DMS114 treated with DMSO at 0.1 percent for 48 hours (cell line): ENCODE measurements around the gene MAPT.
A peak's percentile ranks its signal among the peaks of the same experiment; 100 is the strongest.

ENCODE experiments used
- DNase-seq: peaks from one replicate; lab custom pipeline; 2025; ENCODE audit not compliant: unreplicated experiment; lab: John Stamatoyannopoulos, UW

MAPT gene

DNA sequence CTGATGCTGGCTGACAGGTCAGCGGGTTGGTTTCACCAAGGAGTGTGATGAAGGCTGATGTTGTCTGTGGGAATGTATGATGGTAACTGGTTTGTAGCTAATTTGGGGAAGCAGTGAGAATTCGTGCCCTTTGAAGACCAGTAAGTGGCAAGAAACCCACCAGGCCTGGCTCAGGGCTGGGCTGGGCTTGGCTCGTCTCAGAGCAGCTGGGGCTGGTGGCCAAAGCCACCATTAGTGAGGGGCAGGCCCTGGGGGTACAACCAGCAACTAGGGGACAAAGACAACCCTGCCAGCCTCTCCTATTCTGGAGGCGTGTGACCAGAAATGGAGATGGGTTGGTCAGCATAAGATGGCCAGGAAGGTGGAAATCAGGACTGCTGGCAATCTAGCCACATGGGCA lies 91.7 kb downstream of the MAPT start:
- no peak for DNase-seq

- no peak for DNase-seq
Observed at GRCh38 chr17:45987706-45988105, 93.4 kb downstream of the MAPT start.

- no peak for DNase-seq
Observed at GRCh38 chr17:45989759-45990158, 95.4 kb downstream of the MAPT start.

DNA sequence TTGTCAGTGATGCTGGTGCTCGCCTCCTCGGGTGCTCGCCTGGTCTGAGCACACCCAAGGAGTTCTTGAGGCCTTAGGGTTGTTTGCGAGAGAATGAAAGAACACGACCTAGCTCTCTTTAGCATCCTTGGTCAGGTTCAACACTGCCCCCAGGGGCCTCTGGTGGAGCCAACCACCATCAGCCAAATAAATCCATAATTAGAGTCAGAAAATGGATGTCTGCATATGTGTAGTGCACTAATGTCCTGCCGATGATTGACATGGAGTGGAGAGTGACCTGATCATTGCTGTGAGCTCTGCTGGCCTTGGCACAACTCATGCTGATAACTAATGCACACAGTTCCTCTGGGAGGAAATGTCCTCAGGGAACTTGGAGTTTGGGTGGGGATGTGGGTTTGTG lies 96.5 kb downstream of the MAPT start:
- no peak for DNase-seq

DNA sequence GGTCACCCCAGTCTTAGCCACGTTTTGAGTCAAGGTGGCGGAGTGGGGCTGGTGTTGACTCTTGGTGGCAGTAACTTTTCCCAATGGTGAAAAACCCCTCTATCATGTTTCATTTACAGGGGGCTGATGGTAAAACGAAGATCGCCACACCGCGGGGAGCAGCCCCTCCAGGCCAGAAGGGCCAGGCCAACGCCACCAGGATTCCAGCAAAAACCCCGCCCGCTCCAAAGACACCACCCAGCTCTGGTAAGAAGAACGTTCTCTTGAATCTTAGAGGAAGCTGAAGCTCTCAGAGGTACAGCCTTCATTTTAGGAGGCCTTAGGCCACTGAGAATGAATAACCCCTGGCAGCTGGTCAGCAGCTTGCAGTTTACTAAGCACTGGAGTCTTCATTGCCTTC lies 97.0 kb downstream of the MAPT start:
- DNase-seq = no peak

GRCh38 chr17:45992175-45992574 lies 97.8 kb downstream of the MAPT start:
- no peak for DNase-seq

- no peak for DNase-seq
Observed at GRCh38 chr17:45992904-45993303, 98.5 kb downstream of the MAPT start.

- no peak for DNase-seq
Observed at GRCh38 chr17:45993962-45994627, 99.7 kb downstream of the MAPT start.

DNA sequence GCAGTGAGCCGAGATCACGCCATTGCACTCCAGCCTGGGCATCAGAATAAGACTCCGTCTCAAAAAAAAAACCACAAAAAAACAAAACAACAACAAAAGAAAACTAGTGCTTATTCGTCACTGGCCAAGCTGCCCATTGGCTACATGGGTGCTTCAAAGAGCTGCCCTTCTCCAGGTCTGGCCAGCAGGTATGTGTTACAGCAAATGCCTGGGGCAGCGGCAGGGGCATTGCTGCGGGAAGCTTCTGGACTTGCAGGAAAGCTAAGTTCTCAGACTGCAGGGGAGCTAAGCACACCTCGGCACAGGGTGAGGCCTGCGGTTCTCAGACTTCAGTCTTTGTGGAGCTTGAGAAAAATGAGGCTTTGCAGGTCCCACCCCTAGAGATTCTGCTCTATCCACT lies 100.6 kb downstream of the MAPT start:
- DNase-seq = no peak

GRCh38 chr17:45995627-45996270 lies 101.4 kb downstream of the MAPT start:
- DNase-seq = no peak

- no peak for DNase-seq
Observed at GRCh38 chr17:45996282-45996937, 102.1 kb downstream of the MAPT start.

DNA sequence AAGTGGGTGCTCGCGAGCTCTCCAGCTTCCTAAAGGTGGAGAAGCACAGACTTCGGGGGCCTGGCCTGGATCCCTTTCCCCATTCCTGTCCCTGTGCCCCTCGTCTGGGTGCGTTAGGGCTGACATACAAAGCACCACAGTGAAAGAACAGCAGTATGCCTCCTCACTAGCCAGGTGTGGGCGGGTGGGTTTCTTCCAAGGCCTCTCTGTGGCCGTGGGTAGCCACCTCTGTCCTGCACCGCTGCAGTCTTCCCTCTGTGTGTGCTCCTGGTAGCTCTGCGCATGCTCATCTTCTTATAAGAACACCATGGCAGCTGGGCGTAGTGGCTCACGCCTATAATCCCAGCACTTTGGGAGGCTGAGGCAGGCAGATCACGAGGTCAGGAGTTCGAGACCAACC lies 102.8 kb downstream of the MAPT start:
- DNase-seq = no peak

- no peak for DNase-seq
Observed at GRCh38 chr17:45997624-45998023, 103.3 kb downstream of the MAPT start.

DNA sequence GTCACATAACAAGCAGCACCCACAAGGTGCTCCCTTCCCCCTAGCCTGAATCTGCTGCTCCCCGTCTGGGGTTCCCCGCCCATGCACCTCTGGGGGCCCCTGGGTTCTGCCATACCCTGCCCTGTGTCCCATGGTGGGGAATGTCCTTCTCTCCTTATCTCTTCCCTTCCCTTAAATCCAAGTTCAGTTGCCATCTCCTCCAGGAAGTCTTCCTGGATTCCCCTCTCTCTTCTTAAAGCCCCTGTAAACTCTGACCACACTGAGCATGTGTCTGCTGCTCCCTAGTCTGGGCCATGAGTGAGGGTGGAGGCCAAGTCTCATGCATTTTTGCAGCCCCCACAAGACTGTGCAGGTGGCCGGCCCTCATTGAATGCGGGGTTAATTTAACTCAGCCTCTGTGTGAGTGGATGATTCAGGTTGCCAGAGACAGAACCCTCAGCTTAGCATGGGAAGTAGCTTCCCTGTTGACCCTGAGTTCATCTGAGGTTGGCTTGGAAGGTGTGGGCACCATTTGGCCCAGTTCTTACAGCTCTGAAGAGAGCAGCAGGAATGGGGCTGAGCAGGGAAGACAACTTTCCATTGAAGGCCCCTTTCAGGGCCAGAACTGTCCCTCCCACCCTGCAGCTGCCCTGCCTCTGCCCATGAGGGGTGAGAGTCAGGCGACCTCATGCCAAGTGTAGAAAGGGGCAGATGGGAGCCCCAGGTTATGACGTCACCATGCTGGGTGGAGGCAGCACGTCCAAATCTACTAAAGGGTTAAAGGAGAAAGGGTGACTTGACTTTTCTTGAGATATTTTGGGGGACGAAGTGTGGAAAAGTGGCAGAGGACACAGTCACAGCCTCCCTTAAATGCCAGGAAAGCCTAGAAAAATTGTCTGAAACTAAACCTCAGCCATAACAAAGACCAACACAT lies 104.9 kb downstream of the MAPT start, which contains the start of gene STH:
STH (plus strand) TSS at position 264 of the 913 bp plus-strand sequence; CDS start at position 294, 30 bp downstream.
- no peak for DNase-seq

DNA sequence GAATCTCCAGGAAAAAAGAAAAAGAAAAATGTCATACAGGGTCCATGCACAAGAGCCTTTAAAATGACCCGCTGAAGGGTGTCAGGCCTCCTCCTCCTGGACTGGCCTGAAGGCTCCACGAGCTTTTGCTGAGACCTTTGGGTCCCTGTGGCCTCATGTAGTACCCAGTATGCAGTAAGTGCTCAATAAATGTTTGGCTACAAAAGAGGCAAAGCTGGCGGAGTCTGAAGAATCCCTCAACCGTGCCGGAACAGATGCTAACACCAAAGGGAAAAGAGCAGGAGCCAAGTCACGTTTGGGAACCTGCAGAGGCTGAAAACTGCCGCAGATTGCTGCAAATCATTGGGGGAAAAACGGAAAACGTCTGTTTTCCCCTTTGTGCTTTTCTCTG lies 105.5 kb downstream of the MAPT start:
- DNase-seq = no peak

DNA sequence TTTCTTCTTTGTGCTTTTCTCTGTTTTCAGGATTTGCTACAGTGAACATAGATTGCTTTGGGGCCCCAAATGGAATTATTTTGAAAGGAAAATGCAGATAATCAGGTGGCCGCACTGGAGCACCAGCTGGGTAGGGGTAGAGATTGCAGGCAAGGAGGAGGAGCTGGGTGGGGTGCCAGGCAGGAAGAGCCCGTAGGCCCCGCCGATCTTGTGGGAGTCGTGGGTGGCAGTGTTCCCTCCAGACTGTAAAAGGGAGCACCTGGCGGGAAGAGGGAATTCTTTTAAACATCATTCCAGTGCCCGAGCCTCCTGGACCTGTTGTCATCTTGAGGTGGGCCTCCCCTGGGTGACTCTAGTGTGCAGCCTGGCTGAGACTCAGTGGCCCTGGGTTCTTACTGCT lies 105.9 kb downstream of the MAPT start:
- DNase-seq = no peak

GRCh38 chr17:46000757-46001156 lies 106.4 kb downstream of the MAPT start:
- DNase-seq = no peak

GRCh38 chr17:46001390-46002310 lies 107.3 kb downstream of the MAPT start:
- DNase-seq = no peak

GRCh38 chr17:46002311-46002972 lies 108.1 kb downstream of the MAPT start:
- DNase-seq = peak; percentile 46

DNA sequence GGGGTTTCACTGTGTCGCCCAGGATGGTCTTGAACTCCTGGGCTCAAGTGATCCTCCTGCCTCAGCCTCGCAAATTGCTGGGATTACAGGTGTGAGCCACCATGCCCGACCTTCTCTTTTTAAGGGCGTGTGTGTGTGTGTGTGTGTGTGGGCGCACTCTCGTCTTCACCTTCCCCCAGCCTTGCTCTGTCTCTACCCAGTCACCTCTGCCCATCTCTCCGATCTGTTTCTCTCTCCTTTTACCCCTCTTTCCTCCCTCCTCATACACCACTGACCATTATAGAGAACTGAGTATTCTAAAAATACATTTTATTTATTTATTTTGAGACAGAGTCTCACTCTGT lies 108.6 kb downstream of the MAPT start:
- no peak for DNase-seq
